Thoracic aorta (tissue), 2 donors: ENCODE measurements around the gene POMT2. TPM values are rescaled to one million over a fixed set of nuclear protein-coding genes. Genes with fewer than 3 reads are reported as not detected.

Experiments used
- ATAC-seq: fragments of 150-250 bp; one replicate; pipeline ENCODE4 v1.8.0; 2017; ENCODE audit warnings: low read depth; ENCODE audit not compliant: insufficient number of reproducible peaks, low FRiP score
- DNase-seq: peaks from one replicate; pipeline ENCODE4 v3.0.0-alpha.2; 2020; ENCODE audit warnings: low spot score
- H3K27ac ChIP-seq, 2 donors: fragments of 200-600 bp; sonication (generic); 1 replicate in 1 of 2; 2 replicates in 1 of 2; pipeline ENCODE4 v1.5.1; 2016; ENCODE audit warnings: mild to moderate bottlenecking in 2 of 2, moderate library complexity in 2 of 2
- H3K27me3 ChIP-seq: fragments of 200-600 bp; sonication (generic); replicated peaks from 2 replicates; pipeline ENCODE4 v1.6.0; 2016; ENCODE audit warnings: mild to moderate bottlenecking; ENCODE audit not compliant: insufficient read depth
- H3K36me3 ChIP-seq: fragments of 200-600 bp; sonication (generic); one replicate; pipeline ENCODE4 v1.5.1; 2016
- H3K4me1 ChIP-seq, 2 donors: fragments of 200-600 bp; sonication (generic); 1 replicate in 1 of 2; 2 replicates in 1 of 2; pipeline versions ENCODE4 v1.5.1 to v1.6.0; 2016; ENCODE audit warnings: low read depth in 2 of 2, mild to moderate bottlenecking in 1 of 2; ENCODE audit not compliant: control insufficient read depth in 1 of 2
- H3K4me3 ChIP-seq: fragments of 200-600 bp; sonication (generic); 2 replicates; pipeline ENCODE4 v1.5.1; 2016; ENCODE audit warnings: mild to moderate bottlenecking
- H3K9me3 ChIP-seq: fragments of 200-600 bp; sonication (generic); 2 replicates; pipeline ENCODE4 v1.5.1; 2016
- total RNA-seq, 2 donors: library from RNA; depleted of rRNA; stranded (reverse); fragments of >200 nt; gene quantifications; one replicate each; pipeline versions ENCODE4 v1.1.0 to v1.2.3, GENCODE V29; 2016
- TF ChIP-seq, protein P1 (sequence below): fragments of 200-600 bp; sonication (generic); IDR thresholded peaks from one replicate; pipeline ENCODE4 v1.5.1; 2019; ENCODE audit warnings: antibody characterized with exemption

POMT2 gene
- total RNA-seq, 2 donors from 2014 or later = 15.8 to 25.0 TPM

DNA sequence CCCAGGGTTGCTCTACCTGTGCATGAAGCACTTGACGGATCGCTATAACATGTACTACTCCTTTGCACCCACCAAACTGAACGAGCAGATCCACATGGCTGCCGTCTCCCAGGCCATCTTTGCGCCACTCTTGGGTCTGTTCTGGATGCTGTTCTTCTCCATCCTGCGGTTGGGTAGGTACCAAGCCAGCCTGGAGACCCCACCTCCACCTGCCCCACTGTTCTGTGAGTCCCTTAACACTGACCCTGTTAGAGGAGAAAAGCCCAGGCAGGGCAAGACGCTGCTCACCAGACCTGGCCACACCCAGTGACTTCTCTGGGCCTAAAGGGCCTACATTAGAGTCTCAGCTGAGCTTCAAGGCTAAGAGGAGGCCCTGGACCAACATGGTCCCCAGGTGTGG lies 71.4 kb downstream of the POMT2 start:
- Histone ChIP-seq H3K27me3 (no peaks in the 10 kb centered on the region), H3K4me1 (no peaks in the 10 kb centered on the region), H3K36me3 (no peaks in the 10 kb centered on the region), H3K9me3 (no peaks in the 10 kb centered on the region), H3K4me3 (no peak overlapping the region), H3K27ac (no peak overlapping the region)
- ATAC-seq (no peak), DNase-seq (no peak)
- TF ChIP-seq, protein P1, sequence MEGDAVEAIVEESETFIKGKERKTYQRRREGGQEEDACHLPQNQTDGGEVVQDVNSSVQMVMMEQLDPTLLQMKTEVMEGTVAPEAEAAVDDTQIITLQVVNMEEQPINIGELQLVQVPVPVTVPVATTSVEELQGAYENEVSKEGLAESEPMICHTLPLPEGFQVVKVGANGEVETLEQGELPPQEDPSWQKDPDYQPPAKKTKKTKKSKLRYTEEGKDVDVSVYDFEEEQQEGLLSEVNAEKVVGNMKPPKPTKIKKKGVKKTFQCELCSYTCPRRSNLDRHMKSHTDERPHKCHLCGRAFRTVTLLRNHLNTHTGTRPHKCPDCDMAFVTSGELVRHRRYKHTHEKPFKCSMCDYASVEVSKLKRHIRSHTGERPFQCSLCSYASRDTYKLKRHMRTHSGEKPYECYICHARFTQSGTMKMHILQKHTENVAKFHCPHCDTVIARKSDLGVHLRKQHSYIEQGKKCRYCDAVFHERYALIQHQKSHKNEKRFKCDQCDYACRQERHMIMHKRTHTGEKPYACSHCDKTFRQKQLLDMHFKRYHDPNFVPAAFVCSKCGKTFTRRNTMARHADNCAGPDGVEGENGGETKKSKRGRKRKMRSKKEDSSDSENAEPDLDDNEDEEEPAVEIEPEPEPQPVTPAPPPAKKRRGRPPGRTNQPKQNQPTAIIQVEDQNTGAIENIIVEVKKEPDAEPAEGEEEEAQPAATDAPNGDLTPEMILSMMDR = no peak

DNA sequence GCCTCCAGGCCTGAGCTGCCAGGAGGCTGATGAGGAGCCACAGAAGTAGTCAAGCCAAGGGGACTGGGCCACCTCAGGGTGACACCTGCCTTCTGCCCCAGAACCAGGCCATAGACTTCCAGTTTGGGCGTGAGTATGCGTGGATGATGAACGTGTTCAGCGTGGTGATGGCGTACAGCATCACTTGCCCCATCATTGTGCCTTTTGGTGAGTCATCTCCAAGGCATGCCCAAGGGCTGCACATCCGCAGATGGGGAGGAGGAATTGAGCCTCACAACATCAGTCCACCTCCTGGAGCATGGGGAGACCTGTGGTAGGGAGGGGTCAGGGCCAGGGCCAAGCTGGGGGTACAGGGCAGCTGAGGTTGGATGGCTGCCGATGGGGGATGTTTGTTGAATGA lies 72.0 kb downstream of the POMT2 start:
- no peak overlapping the region for H3K4me3 ChIP-seq
- no peaks in the 10 kb centered on the region for H3K36me3 ChIP-seq
- TF ChIP-seq, protein P1 = no peak
- no peaks in the 10 kb centered on the region for H3K4me1 ChIP-seq
- no peaks in the 10 kb centered on the region for H3K27me3 ChIP-seq
- H3K9me3 ChIP-seq = no peaks in the 10 kb centered on the region
- no peak overlapping the region for H3K27ac ChIP-seq
- no peak for ATAC-seq
- DNase-seq = no peak

DNA sequence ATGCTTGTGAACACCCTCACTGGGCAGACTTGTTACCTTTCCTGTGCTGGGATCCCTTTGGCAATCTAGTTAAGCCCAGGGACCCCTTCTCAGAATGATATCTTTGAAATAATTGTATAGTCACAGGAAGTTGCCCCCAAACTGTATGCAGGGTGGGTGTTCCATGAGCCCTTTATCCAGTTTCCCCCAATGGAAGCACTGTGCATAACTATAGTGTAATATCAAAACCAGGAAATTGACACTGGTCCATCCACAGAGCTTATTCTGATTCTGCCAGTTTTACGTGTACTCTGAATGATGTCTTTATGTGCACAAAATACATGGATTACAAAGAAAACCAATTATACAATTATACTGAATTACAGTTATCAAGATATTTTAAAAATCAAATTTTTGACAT lies 73.9 kb downstream of the POMT2 start:
- Histone ChIP-seq H3K4me3 (no peak overlapping the region), H3K36me3 (no peaks in the 10 kb centered on the region), H3K27me3 (no peaks in the 10 kb centered on the region), H3K9me3 (no peaks in the 10 kb centered on the region), H3K4me1 (no peaks in the 10 kb centered on the region), H3K27ac (no peak overlapping the region)
- ATAC-seq (no peak), DNase-seq (no peak)
- TF ChIP-seq, protein P1 = no peak

DNA sequence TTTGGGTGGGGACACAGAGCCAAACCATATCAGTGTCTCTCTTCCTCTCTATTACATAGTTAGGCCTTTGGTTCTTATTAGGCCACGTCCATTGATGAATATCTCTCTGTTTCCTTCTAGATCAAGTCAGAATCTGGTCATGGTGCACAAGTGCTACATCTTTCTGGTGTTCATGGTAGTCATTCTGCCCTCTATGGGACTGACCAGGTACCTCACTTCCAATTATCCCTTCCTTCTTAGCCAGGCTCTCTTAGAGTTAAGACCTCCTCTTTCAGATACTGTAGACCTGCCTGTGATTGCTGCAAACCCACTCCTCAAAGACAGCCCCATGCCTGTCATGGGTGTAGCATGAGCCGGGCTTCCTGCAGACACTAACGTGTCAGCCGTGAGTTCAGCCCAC lies 74.9 kb downstream of the POMT2 start:
- H3K4me3 ChIP-seq = no peak overlapping the region
- no peaks in the 10 kb centered on the region for H3K4me1 ChIP-seq
- TF ChIP-seq, protein P1 = no peak
- H3K27ac ChIP-seq = no peak overlapping the region
- no peaks in the 10 kb centered on the region for H3K27me3 ChIP-seq
- no peak for ATAC-seq
- H3K36me3 ChIP-seq = no peaks in the 10 kb centered on the region
- no peak for DNase-seq
- H3K9me3 ChIP-seq = no peaks in the 10 kb centered on the region

DNA sequence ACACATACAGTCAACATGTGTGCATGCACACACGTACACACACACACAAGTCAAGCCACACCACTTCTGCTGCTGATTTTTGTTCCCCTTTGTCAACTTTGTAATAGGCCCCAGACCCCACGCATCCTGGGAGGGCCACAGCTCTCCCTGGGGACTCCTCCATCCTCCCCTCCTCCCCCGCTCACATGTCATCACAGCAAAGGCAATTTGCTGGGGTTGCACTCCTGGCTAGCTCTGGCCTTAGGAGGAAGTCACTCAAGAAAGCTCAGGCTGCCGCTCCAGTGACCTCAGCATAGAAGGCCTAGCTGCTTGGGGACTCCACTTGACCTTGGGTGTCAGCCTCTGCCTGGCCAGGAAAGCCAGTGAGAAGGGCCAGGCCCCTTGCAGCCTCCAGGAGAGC lies 76.8 kb downstream of the POMT2 start:
- DNase-seq (no peak), ATAC-seq (no peak)
- H3K4me1 ChIP-seq = no peaks in the 10 kb centered on the region
- no peaks in the 10 kb centered on the region for H3K27me3 ChIP-seq
- no peaks in the 10 kb centered on the region for H3K9me3 ChIP-seq
- TF ChIP-seq, protein P1 = no peak
- H3K27ac ChIP-seq = no peak overlapping the region
- H3K36me3 ChIP-seq = no peaks in the 10 kb centered on the region
- H3K4me3 ChIP-seq = no peak overlapping the region
